Nephron progenitor cell (in vitro differentiated cells): Measurements from ENCODE around the gene MTMR12.

Experiments used
- DNase-seq: peaks from one replicate; pipeline ENCODE4 v3.0.0; 2021
- H3K27ac Mint-ChIP-seq: 2 replicates; pipeline ENCODE4 v1.8.0; 2021; ENCODE audit warnings: mild to moderate bottlenecking, moderate library complexity, mixed read lengths
- H3K27me3 Mint-ChIP-seq: 2 replicates; pipeline ENCODE4 v1.8.0; 2021; ENCODE audit warnings: mild to moderate bottlenecking, low read depth, mixed read lengths; ENCODE audit not compliant: poor library complexity
- H3K36me3 Mint-ChIP-seq: 2 replicates; pipeline ENCODE4 v1.8.0; 2021; ENCODE audit warnings: low read depth, mixed read lengths
- H3K4me1 Mint-ChIP-seq: 2 replicates; pipeline ENCODE4 v1.8.0; 2021; ENCODE audit warnings: mixed read lengths
- H3K4me3 Mint-ChIP-seq: 2 replicates; pipeline ENCODE4 v1.8.0; 2021; ENCODE audit warnings: mild to moderate bottlenecking, moderate library complexity, mixed read lengths
- H3K9me3 Mint-ChIP-seq: 2 replicates; pipeline ENCODE4 v1.8.0; 2021; ENCODE audit warnings: mild to moderate bottlenecking, moderate library complexity, mixed read lengths
- TF ChIP-seq, protein P1 (sequence below): fragments of 200-600 bp; sonication (generic); IDR thresholded peaks from 2 replicates; pipeline ENCODE4 v1.5.0; 2021; ENCODE audit warnings: antibody characterized with exemption

MTMR12 gene

GRCh38 chr5:32339878-32340277 is 27.1 kb upstream of the MTMR12 start:
- Mint-ChIP-seq H3K9me3 (peaks cover 98% of the 10 kb centered on the region), H3K4me1 (no peaks in the 10 kb centered on the region), H3K4me3 (no peak overlapping the region), H3K27me3 (peaks cover 2% of the 10 kb centered on the region), H3K36me3 (peaks cover 5% of the 10 kb centered on the region), H3K27ac (no peak overlapping the region)
- no peak for DNase-seq
- TF ChIP-seq, protein P1, sequence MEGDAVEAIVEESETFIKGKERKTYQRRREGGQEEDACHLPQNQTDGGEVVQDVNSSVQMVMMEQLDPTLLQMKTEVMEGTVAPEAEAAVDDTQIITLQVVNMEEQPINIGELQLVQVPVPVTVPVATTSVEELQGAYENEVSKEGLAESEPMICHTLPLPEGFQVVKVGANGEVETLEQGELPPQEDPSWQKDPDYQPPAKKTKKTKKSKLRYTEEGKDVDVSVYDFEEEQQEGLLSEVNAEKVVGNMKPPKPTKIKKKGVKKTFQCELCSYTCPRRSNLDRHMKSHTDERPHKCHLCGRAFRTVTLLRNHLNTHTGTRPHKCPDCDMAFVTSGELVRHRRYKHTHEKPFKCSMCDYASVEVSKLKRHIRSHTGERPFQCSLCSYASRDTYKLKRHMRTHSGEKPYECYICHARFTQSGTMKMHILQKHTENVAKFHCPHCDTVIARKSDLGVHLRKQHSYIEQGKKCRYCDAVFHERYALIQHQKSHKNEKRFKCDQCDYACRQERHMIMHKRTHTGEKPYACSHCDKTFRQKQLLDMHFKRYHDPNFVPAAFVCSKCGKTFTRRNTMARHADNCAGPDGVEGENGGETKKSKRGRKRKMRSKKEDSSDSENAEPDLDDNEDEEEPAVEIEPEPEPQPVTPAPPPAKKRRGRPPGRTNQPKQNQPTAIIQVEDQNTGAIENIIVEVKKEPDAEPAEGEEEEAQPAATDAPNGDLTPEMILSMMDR = no peak

DNA sequence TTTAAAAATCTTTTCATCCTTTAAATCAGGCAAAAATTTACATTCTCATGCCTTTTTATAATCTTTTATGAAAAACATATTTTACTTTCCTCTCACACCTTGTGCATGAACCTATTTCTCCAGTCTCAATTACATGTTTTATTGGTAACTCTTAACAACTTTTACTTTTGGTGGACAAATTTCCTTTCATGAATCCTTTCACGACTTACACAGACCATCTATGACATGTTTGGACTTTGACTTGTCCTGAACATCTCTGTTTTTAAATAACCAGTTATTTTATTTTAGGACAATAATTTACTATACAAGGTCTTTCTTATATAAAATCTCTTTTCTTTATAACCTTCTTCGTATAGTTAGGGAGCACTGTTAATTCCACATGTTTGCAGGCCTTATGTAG is 26.5 kb upstream of the MTMR12 start:
- H3K27me3 Mint-ChIP-seq = no peaks in the 10 kb centered on the region
- H3K4me1 Mint-ChIP-seq = no peaks in the 10 kb centered on the region
- H3K27ac Mint-ChIP-seq = no peak overlapping the region
- TF ChIP-seq, protein P1 = no peak
- peaks cover 98% of the 10 kb centered on the region for H3K9me3 Mint-ChIP-seq
- H3K36me3 Mint-ChIP-seq = peaks cover 5% of the 10 kb centered on the region
- no peak overlapping the region for H3K4me3 Mint-ChIP-seq
- DNase-seq = no peak

GRCh38 chr5:32332966-32333365 is 20.2 kb upstream of the MTMR12 start:
- Mint-ChIP-seq H3K36me3 (no peaks in the 10 kb centered on the region), H3K4me1 (peaks cover 20% of the 10 kb centered on the region), H3K4me3 (no peak overlapping the region), H3K9me3 (peaks cover 49% of the 10 kb centered on the region), H3K27me3 (peaks cover 10% of the 10 kb centered on the region), H3K27ac (no peak overlapping the region)
- TF ChIP-seq, protein P1 = no peak
- DNase-seq = no peak

GRCh38 chr5:32332361-32332760 is 19.6 kb upstream of the MTMR12 start:
- DNase-seq = no peak
- peaks cover 43% of the 10 kb centered on the region for H3K9me3 Mint-ChIP-seq
- peaks cover 10% of the 10 kb centered on the region for H3K27me3 Mint-ChIP-seq
- no peaks in the 10 kb centered on the region for H3K36me3 Mint-ChIP-seq
- peaks cover 20% of the 10 kb centered on the region for H3K4me1 Mint-ChIP-seq
- no peak overlapping the region for H3K4me3 Mint-ChIP-seq
- TF ChIP-seq, protein P1 = no peak
- no peak overlapping the region for H3K27ac Mint-ChIP-seq

- DNase-seq = no peak
- H3K27ac Mint-ChIP-seq = peak overlapping the region; percentile 80
- TF ChIP-seq, protein P1 = no peak
- peaks cover 10% of the 10 kb centered on the region for H3K27me3 Mint-ChIP-seq
- H3K4me1 Mint-ChIP-seq = peaks cover 20% of the 10 kb centered on the region
- no peak overlapping the region for H3K4me3 Mint-ChIP-seq
- peaks cover 38% of the 10 kb centered on the region for H3K9me3 Mint-ChIP-seq
- no peaks in the 10 kb centered on the region for H3K36me3 Mint-ChIP-seq
These were observed 19.2 kb upstream of the MTMR12 start for GRCh38 chr5:32331935-32332274.

- Mint-ChIP-seq H3K36me3 (no peaks in the 10 kb centered on the region), H3K9me3 (peaks cover 33% of the 10 kb centered on the region), H3K27me3 (peaks cover 10% of the 10 kb centered on the region), H3K4me3 (peak overlapping the region; percentile 5), H3K4me1 (peaks cover 20% of the 10 kb centered on the region), H3K27ac (peak overlapping the region; percentile 80)
- TF ChIP-seq, protein P1 = no peak
- DNase-seq = peak; percentile 20
These were observed 18.6 kb upstream of the MTMR12 start for GRCh38 chr5:32331217-32331934.
